Astrocyte (in vitro differentiated cells and primary cell): ENCODE results near the gene VPS36. TPM values are rescaled to one million over a fixed set of nuclear protein-coding genes. Genes with fewer than 3 reads are reported as not detected.

Experiments used
- DNase-seq: peaks from one replicate; pipeline ENCODE4 v3.0.0-alpha.2; 2010; ENCODE audit warnings: low read depth
- FAIRE-seq: peaks from 2 replicates; lab custom pipeline; 2011; peaks lifted over from hg19 to GRCh38; lab: Jason Lieb, UNC
- H2AFZ ChIP-seq: 2 replicates; pipeline ENCODE4 v1.6.0; 2012; ENCODE audit warnings: low read depth, low read length, inconsistent platforms
- H3K27ac ChIP-seq: 2 replicates; pipeline ENCODE4 v1.5.1; 2011; ENCODE audit warnings: low read depth, low read length, inconsistent platforms
- H3K27me3 ChIP-seq: 2 replicates; pipeline ENCODE4 v1.6.0; 2011; ENCODE audit warnings: low read length, inconsistent platforms; ENCODE audit not compliant: insufficient read depth
- H3K36me3 ChIP-seq: 2 replicates; pipeline ENCODE4 v1.5.1; 2011; ENCODE audit warnings: low read length, inconsistent platforms; ENCODE audit not compliant: insufficient read depth
- H3K4me1 ChIP-seq: 2 replicates; pipeline ENCODE4 v1.5.1; 2011; ENCODE audit warnings: low read length, inconsistent platforms; ENCODE audit not compliant: insufficient read depth
- H3K4me2 ChIP-seq: 2 replicates; pipeline ENCODE4 v1.6.0; 2012; ENCODE audit warnings: low read length, inconsistent platforms
- H3K4me3 ChIP-seq: 2 replicates; pipeline ENCODE4 v1.5.1; 2011; ENCODE audit warnings: low read depth, mild to moderate bottlenecking, low read length, inconsistent platforms; ENCODE audit not compliant: insufficient read depth
- H3K79me2 ChIP-seq: 2 replicates; pipeline ENCODE4 v1.6.0; 2012; ENCODE audit warnings: mild to moderate bottlenecking, low read length, inconsistent platforms; ENCODE audit not compliant: insufficient read depth
- H3K9ac ChIP-seq: 2 replicates; pipeline ENCODE4 v1.6.0; 2012; ENCODE audit warnings: mild to moderate bottlenecking, low read length, inconsistent platforms
- H3K9me3 ChIP-seq: 2 replicates; pipeline ENCODE4 v1.5.1; 2012; ENCODE audit warnings: low read depth, mild to moderate bottlenecking, low read length, inconsistent platforms; ENCODE audit not compliant: insufficient read depth
- H4K20me1 ChIP-seq: 2 replicates; pipeline ENCODE4 v1.6.0; 2012; ENCODE audit warnings: low read length, inconsistent platforms; ENCODE audit not compliant: insufficient read depth
- H3K27ac Mint-ChIP-seq: one replicate; pipeline ENCODE4 v1.8.0; 2021; ENCODE audit warnings: mild to moderate bottlenecking, mixed read lengths; ENCODE audit not compliant: unreplicated experiment
- H3K27me3 Mint-ChIP-seq: one replicate; pipeline ENCODE4 v1.8.0; 2021; ENCODE audit warnings: low read depth, mixed read lengths; ENCODE audit not compliant: unreplicated experiment
- H3K36me3 Mint-ChIP-seq: one replicate; pipeline ENCODE4 v1.8.0; 2021; ENCODE audit warnings: low read depth, mixed read lengths; ENCODE audit not compliant: unreplicated experiment
- H3K4me1 Mint-ChIP-seq: one replicate; pipeline ENCODE4 v1.8.0; 2021; ENCODE audit warnings: low read depth, mixed read lengths; ENCODE audit not compliant: unreplicated experiment
- H3K4me3 Mint-ChIP-seq: one replicate; pipeline ENCODE4 v1.8.0; 2021; ENCODE audit warnings: mild to moderate bottlenecking, moderate library complexity, mixed read lengths; ENCODE audit not compliant: unreplicated experiment
- H3K9me3 Mint-ChIP-seq: one replicate; pipeline ENCODE4 v1.8.0; 2021; ENCODE audit warnings: mild to moderate bottlenecking, mixed read lengths; ENCODE audit not compliant: unreplicated experiment
- CTCF ChIP-seq: IDR thresholded peaks from 2 replicates; pipeline ENCODE4 v1.5.1; 2011; ENCODE audit warnings: low read depth, mild to moderate bottlenecking, inconsistent platforms, low read length, moderate library complexity; ENCODE audit not compliant: insufficient read depth
- EZH2 ChIP-seq: IDR thresholded peaks from 2 replicates; pipeline ENCODE4 v1.6.1; 2012; ENCODE audit warnings: mild to moderate bottlenecking, low read length, inconsistent platforms; ENCODE audit not compliant: insufficient read depth
- total RNA-seq: library from RNA; stranded (reverse); gene quantifications from 2 replicates; pipeline ENCODE4 v1.2.1, GENCODE V29; 2021

VPS36 gene
- total RNA-seq, 1 donor from 2014 or later: 41.8 TPM

- Mint-ChIP-seq H3K4me3 (peak overlapping the region; percentile 43), H3K36me3 (no peaks in the 10 kb centered on the region), H3K27ac (no peak overlapping the region), H3K27me3 (no peaks in the 10 kb centered on the region), H3K9me3 (no peaks in the 10 kb centered on the region), H3K4me1 (peaks cover 14% of the 10 kb centered on the region)
- Histone ChIP-seq H3K4me1 (peaks cover 28% of the 10 kb centered on the region), H3K79me2 (peaks cover 50% of the 10 kb centered on the region), H3K4me2 (peak overlapping the region; percentile 84), H3K27me3 (no peaks in the 10 kb centered on the region), H3K9me3 (no peaks in the 10 kb centered on the region), H3K36me3 (no peaks in the 10 kb centered on the region), H3K9ac (peak overlapping the region; percentile 24), H3K4me3 (peak overlapping the region; percentile 90), H2AFZ (no peak overlapping the region), H3K27ac (no peak overlapping the region), H4K20me1 (peaks cover 17% of the 10 kb centered on the region)
- FAIRE-seq: no peak
- no peak for TF ChIP-seq EZH2
- no peak for DNase-seq
These were observed 836 bp upstream of the VPS36 start for GRCh38 chr13:52451135-52451804.

- H3K4me3 ChIP-seq: peak overlapping the region; percentile 90
- no peaks in the 10 kb centered on the region for H3K9me3 Mint-ChIP-seq
- TF ChIP-seq CTCF (no peak), EZH2 (no peak)
- peak overlapping the region; percentile 43 for H3K4me3 Mint-ChIP-seq
- peaks cover 49% of the 10 kb centered on the region for H3K79me2 ChIP-seq
- peak overlapping the region; percentile 84 for H3K4me2 ChIP-seq
- no peak overlapping the region for H3K27ac ChIP-seq
- no peaks in the 10 kb centered on the region for H3K27me3 Mint-ChIP-seq
- peaks cover 14% of the 10 kb centered on the region for H3K4me1 Mint-ChIP-seq
- no peaks in the 10 kb centered on the region for H3K36me3 Mint-ChIP-seq
- peak overlapping the region; percentile 24 for H3K9ac ChIP-seq
- no peaks in the 10 kb centered on the region for H3K27me3 ChIP-seq
- peaks cover 17% of the 10 kb centered on the region for H4K20me1 ChIP-seq
- H3K36me3 ChIP-seq: peaks cover 2% of the 10 kb centered on the region
- FAIRE-seq: no peak
- no peak overlapping the region for H2AFZ ChIP-seq
- H3K4me1 ChIP-seq: peaks cover 25% of the 10 kb centered on the region
- H3K9me3 ChIP-seq: no peaks in the 10 kb centered on the region
- H3K27ac Mint-ChIP-seq: no peak overlapping the region
- no peak for DNase-seq
These were observed 321 bp upstream of the VPS36 start for GRCh38 chr13:52450793-52451116.

GRCh38 chr13:52449331-52450011 is 963 bp downstream of the VPS36 start:
- TF ChIP-seq CTCF (no peak), EZH2 (no peak)
- Histone ChIP-seq H3K4me1 (peaks cover 23% of the 10 kb centered on the region), H3K4me3 (peak overlapping the region; percentile 90), H4K20me1 (peaks cover 17% of the 10 kb centered on the region), H3K27me3 (no peaks in the 10 kb centered on the region), H2AFZ (peak overlapping the region; percentile 91), H3K27ac (peak overlapping the region; percentile 95), H3K79me2 (peaks cover 53% of the 10 kb centered on the region), H3K9ac (peak overlapping the region; percentile 96), H3K36me3 (peaks cover 2% of the 10 kb centered on the region), H3K9me3 (no peaks in the 10 kb centered on the region), H3K4me2 (peak overlapping the region; percentile 84)
- FAIRE-seq (no peak), DNase-seq (no peak)
- H3K27ac Mint-ChIP-seq: peak overlapping the region; percentile 91
- peak overlapping the region; percentile 96 for H3K4me3 Mint-ChIP-seq
- no peaks in the 10 kb centered on the region for H3K36me3 Mint-ChIP-seq
- H3K27me3 Mint-ChIP-seq: no peaks in the 10 kb centered on the region
- no peaks in the 10 kb centered on the region for H3K9me3 Mint-ChIP-seq
- peaks cover 14% of the 10 kb centered on the region for H3K4me1 Mint-ChIP-seq
